GM12875 (cell line): ENCODE results near the gene ERP44.

Experiments used
- H3K4me3 ChIP-seq: one replicate; pipeline ENCODE4 v1.5.1; 2011; ENCODE audit warnings: low read depth, low read length, control low read depth
- CTCF ChIP-seq: IDR thresholded peaks from 2 replicates; pipeline ENCODE4 v1.5.1; 2011; ENCODE audit warnings: low read depth, mild to moderate bottlenecking, control low read depth, inconsistent platforms, low read length, moderate library complexity, borderline replicate concordance; ENCODE audit not compliant: insufficient read depth

ERP44 gene

GRCh38 chr9:100108559-100108958, 9.8 kb upstream of the ERP44 start:
- no peak for TF ChIP-seq CTCF
- no peak overlapping the region for H3K4me3 ChIP-seq

GRCh38 chr9:100106616-100107015, 7.8 kb upstream of the ERP44 start:
- TF ChIP-seq CTCF: no peak
- no peak overlapping the region for H3K4me3 ChIP-seq

GRCh38 chr9:100105861-100106260, 7.1 kb upstream of the ERP44 start:
- H3K4me3 ChIP-seq: no peak overlapping the region
- TF ChIP-seq CTCF: no peak

GRCh38 chr9:100104314-100104713, 5.5 kb upstream of the ERP44 start:
- H3K4me3 ChIP-seq: no peak overlapping the region
- no peak for TF ChIP-seq CTCF

GRCh38 chr9:100101608-100102007, 2.8 kb upstream of the ERP44 start:
- TF ChIP-seq CTCF: no peak
- H3K4me3 ChIP-seq: no peak overlapping the region

GRCh38 chr9:100100146-100100667, 1.4 kb upstream of the ERP44 start:
- no peak for TF ChIP-seq CTCF
- no peak overlapping the region for H3K4me3 ChIP-seq

- H3K4me3 ChIP-seq: peak overlapping the region; percentile 78
- no peak for TF ChIP-seq CTCF
Measured at GRCh38 chr9:100099722-100100042, 882 bp upstream of the ERP44 start.
